GM19193 (cell line): Measurements from ENCODE around the gene WDR75.

Source experiments
- POLR2A ChIP-seq: IDR thresholded peaks from 4 replicates; pipeline ENCODE4 v1.6.1; 2011; ENCODE audit not compliant: insufficient read depth, insufficient read length; ENCODE audit errors: extremely low read depth

The WDR75 gene

GRCh38 chr2:189511210-189511959 lies 70.1 kb downstream of the WDR75 start:
- TF ChIP-seq POLR2A: no peak

- no peak for TF ChIP-seq POLR2A
Observed at GRCh38 chr2:189511960-189512319, 70.7 kb downstream of the WDR75 start.

GRCh38 chr2:189512879-189513278 lies 71.6 kb downstream of the WDR75 start:
- no peak for TF ChIP-seq POLR2A

GRCh38 chr2:189514104-189514503 lies 72.8 kb downstream of the WDR75 start:
- TF ChIP-seq POLR2A: no peak

GRCh38 chr2:189515264-189515663 lies 74.0 kb downstream of the WDR75 start:
- TF ChIP-seq POLR2A: no peak

- no peak for TF ChIP-seq POLR2A
Observed at GRCh38 chr2:189516546-189516945, 75.3 kb downstream of the WDR75 start.

- TF ChIP-seq POLR2A: no peak
Observed at GRCh38 chr2:189517847-189518535, 76.7 kb downstream of the WDR75 start.

GRCh38 chr2:189519631-189520387 lies 78.5 kb downstream of the WDR75 start:
- TF ChIP-seq POLR2A: no peak

GRCh38 chr2:189521699-189522434 lies 80.6 kb downstream of the WDR75 start:
- TF ChIP-seq POLR2A: no peak

- no peak for TF ChIP-seq POLR2A
Observed at GRCh38 chr2:189522435-189523151, 81.3 kb downstream of the WDR75 start.

- no peak for TF ChIP-seq POLR2A
Observed at GRCh38 chr2:189524746-189525145, 83.5 kb downstream of the WDR75 start.
